C1 segment of cervical spinal cord (tissue), 14 donors: ENCODE measurements around the gene MYL2.
"Not testable (repeated sequence)": the region's sequence is repeated elsewhere in the genome, so short reads cannot be mapped to it uniquely, and the experiment has no call there.

ENCODE experiments used
- DNase-seq, 14 donors: peaks; one replicate each; lab custom pipeline; 2025; lab: John Stamatoyannopoulos, UW

The MYL2 gene

GRCh38 chr12:110920324-110920910, at the start of gene MYL2:
TSS of gene MYL2 (minus strand) at chr12:110920579. CDS start at chr12:110920529, 50 bp downstream.
- DNase-seq: no peak

- DNase-seq: peak in 2 of 14 donors; percentile 23 to 76
Measured at GRCh38 chr12:110966081-110966760, 45.8 kb upstream of the MYL2 start.

- peak in 1 of 14 donors; percentile 17 for DNase-seq
Measured at GRCh38 chr12:110965574-110965973, 45.2 kb upstream of the MYL2 start.

GRCh38 chr12:110960795-110961194, 40.4 kb upstream of the MYL2 start:
- no peak for DNase-seq

GRCh38 chr12:110957652-110958051, 37.3 kb upstream of the MYL2 start:
- no peak for DNase-seq

GRCh38 chr12:110957159-110957558, 36.8 kb upstream of the MYL2 start:
- no peak for DNase-seq

- DNase-seq: not testable (repeated sequence)
Measured at GRCh38 chr12:110950867-110951266, 30.5 kb upstream of the MYL2 start.

GRCh38 chr12:110950466-110950865, 30.1 kb upstream of the MYL2 start:
- DNase-seq: not testable (repeated sequence)

GRCh38 chr12:110948041-110948440, 27.7 kb upstream of the MYL2 start:
- DNase-seq: no peak

GRCh38 chr12:110943373-110943772, 23.0 kb upstream of the MYL2 start:
- DNase-seq: no peak

GRCh38 chr12:110941391-110941790, 21.0 kb upstream of the MYL2 start:
- no peak for DNase-seq

- no peak for DNase-seq
Measured at GRCh38 chr12:110940933-110941332, 20.6 kb upstream of the MYL2 start.

- no peak for DNase-seq
Measured at GRCh38 chr12:110940296-110940695, 19.9 kb upstream of the MYL2 start.

GRCh38 chr12:110937104-110937641, 16.8 kb upstream of the MYL2 start:
- peak in 11 of 14 donors; percentile 1 to 86 (median 12) for DNase-seq

- DNase-seq: peak in 2 of 14 donors; percentile 12 to 17
Measured at GRCh38 chr12:110936367-110937103, 16.2 kb upstream of the MYL2 start.

- no peak for DNase-seq
Measured at GRCh38 chr12:110935588-110935987, 15.2 kb upstream of the MYL2 start.

- no peak for DNase-seq
Measured at GRCh38 chr12:110934093-110934852, 13.9 kb upstream of the MYL2 start.

- no peak for DNase-seq
Measured at GRCh38 chr12:110933326-110933974, 13.1 kb upstream of the MYL2 start.

GRCh38 chr12:110932046-110932445, 11.7 kb upstream of the MYL2 start:
- no peak for DNase-seq

GRCh38 chr12:110931315-110931728, 10.9 kb upstream of the MYL2 start:
- no peak for DNase-seq
